ENCODE measurements around the gene TANGO6.
"Not testable (repeated sequence)": the region's sequence is repeated elsewhere in the genome, so short reads cannot be mapped to it uniquely, and the experiment has no call there.

The TANGO6 gene

GRCh38 chr16:69057400-69058378, 214.4 kb downstream of the TANGO6 start:
- DNase-seq (ENCODE audit: low spot score) = no peak

- DNase-seq (ENCODE audit: low spot score) = not testable (repeated sequence)
Observed at GRCh38 chr16:69063491-69063890, 220.2 kb downstream of the TANGO6 start.

- DNase-seq (ENCODE audit: low spot score) = no peak
Observed at GRCh38 chr16:69064124-69064763, 220.9 kb downstream of the TANGO6 start.

- no peak for DNase-seq (ENCODE audit: low spot score)
Observed at GRCh38 chr16:69064764-69065313, 221.5 kb downstream of the TANGO6 start.

- no peak for DNase-seq (ENCODE audit: low spot score)
Observed at GRCh38 chr16:69069504-69069903, 226.2 kb downstream of the TANGO6 start.

GRCh38 chr16:69071036-69071435, 227.7 kb downstream of the TANGO6 start:
- no peak for DNase-seq (ENCODE audit: low spot score)

- DNase-seq (ENCODE audit: low spot score) = no peak
Observed at GRCh38 chr16:69072640-69072974, 229.3 kb downstream of the TANGO6 start.

- no peak for DNase-seq (ENCODE audit: low spot score)
Observed at GRCh38 chr16:69073181-69073702, 229.9 kb downstream of the TANGO6 start.

- no peak for DNase-seq (ENCODE audit: low spot score)
Observed at GRCh38 chr16:69077251-69077650, 233.9 kb downstream of the TANGO6 start.

GRCh38 chr16:69078073-69078472, 234.7 kb downstream of the TANGO6 start:
- no peak for DNase-seq (ENCODE audit: low spot score)

GRCh38 chr16:69079697-69080096, 236.4 kb downstream of the TANGO6 start:
- DNase-seq (ENCODE audit: low spot score) = no peak

- no peak for DNase-seq (ENCODE audit: low spot score)
Observed at GRCh38 chr16:69083306-69083941, 240.1 kb downstream of the TANGO6 start.

- DNase-seq (ENCODE audit: low spot score) = no peak
Observed at GRCh38 chr16:69084289-69084688, 241.0 kb downstream of the TANGO6 start.

- DNase-seq (ENCODE audit: low spot score) = no peak
Observed at GRCh38 chr16:69085032-69085695, 241.8 kb downstream of the TANGO6 start.

GRCh38 chr16:69087161-69087581, 243.8 kb downstream of the TANGO6 start:
- DNase-seq (ENCODE audit: low spot score) = no peak

- DNase-seq (ENCODE audit: low spot score) = no peak
Observed at GRCh38 chr16:69088684-69089083, 245.4 kb downstream of the TANGO6 start.

- DNase-seq (ENCODE audit: low spot score) = no peak
Observed at GRCh38 chr16:69089091-69089910, 246.0 kb downstream of the TANGO6 start.

- no peak for DNase-seq (ENCODE audit: low spot score)
Observed at GRCh38 chr16:69093974-69094373, 250.6 kb downstream of the TANGO6 start.

GRCh38 chr16:69094501-69094900, 251.2 kb downstream of the TANGO6 start:
- DNase-seq (ENCODE audit: low spot score) = no peak

GRCh38 chr16:69095193-69095592, 251.9 kb downstream of the TANGO6 start:
- no peak for DNase-seq (ENCODE audit: low spot score)
